GM21529 (cell line): Measurements from ENCODE around the gene CACNA1C.
"Not testable (repeated sequence)": the region's sequence is repeated elsewhere in the genome, so short reads cannot be mapped to it uniquely, and the experiment has no call there.

Source experiments
- ATAC-seq: cut with Tn5 transposase; IDR thresholded peaks from one replicate; pipeline ENCODE4 v1.9.1; 2021; ENCODE audit not compliant: unreplicated experiment

CACNA1C gene

GRCh38 chr12:2691345-2692071 lies 638.7 kb downstream of the CACNA1C start:
- peak; percentile 84 for ATAC-seq

GRCh38 chr12:2692080-2692479 lies 639.3 kb downstream of the CACNA1C start:
- ATAC-seq, result no peak

- ATAC-seq, result no peak
These were observed 640.6 kb downstream of the CACNA1C start for GRCh38 chr12:2693244-2693860.

- no peak for ATAC-seq
These were observed 641.3 kb downstream of the CACNA1C start for GRCh38 chr12:2693980-2694610.

GRCh38 chr12:2696136-2696535 lies 643.3 kb downstream of the CACNA1C start:
- ATAC-seq, result no peak

GRCh38 chr12:2697057-2697800 lies 644.4 kb downstream of the CACNA1C start:
- no peak for ATAC-seq

- ATAC-seq, result no peak
These were observed 645.8 kb downstream of the CACNA1C start for GRCh38 chr12:2698566-2698965.

GRCh38 chr12:2710701-2711100 lies 657.9 kb downstream of the CACNA1C start:
- ATAC-seq, result no peak

- no peak for ATAC-seq
These were observed 666.6 kb downstream of the CACNA1C start for GRCh38 chr12:2719392-2719791.

- ATAC-seq, result no peak
These were observed 670.0 kb downstream of the CACNA1C start for GRCh38 chr12:2722806-2723205.

- ATAC-seq, result no peak
These were observed 679.5 kb downstream of the CACNA1C start for GRCh38 chr12:2732290-2732689.

GRCh38 chr12:2733493-2734355 lies 680.9 kb downstream of the CACNA1C start:
- ATAC-seq, result no peak

GRCh38 chr12:2735432-2735831 lies 682.6 kb downstream of the CACNA1C start:
- ATAC-seq, result no peak

GRCh38 chr12:2737656-2738241 lies 685.0 kb downstream of the CACNA1C start:
- no peak for ATAC-seq

- ATAC-seq, result no peak
These were observed 686.3 kb downstream of the CACNA1C start for GRCh38 chr12:2739069-2739468.

GRCh38 chr12:2739832-2740641 lies 687.2 kb downstream of the CACNA1C start:
- ATAC-seq, result no peak

- ATAC-seq, result not testable (repeated sequence)
These were observed 689.2 kb downstream of the CACNA1C start for GRCh38 chr12:2742037-2742436.

GRCh38 chr12:2743478-2743877 lies 690.7 kb downstream of the CACNA1C start:
- no peak for ATAC-seq

GRCh38 chr12:2745655-2746054 lies 692.9 kb downstream of the CACNA1C start:
- no peak for ATAC-seq
